C4-2B (cell line): Measurements from ENCODE around the gene SLC24A3.

ENCODE experiments used
- CTCF ChIP-seq: fragments of 450-650 bp; conservative IDR thresholded peaks from 2 replicates; pipeline ENCODE4 v1.5.1; 2017; ENCODE audit warnings: mild to moderate bottlenecking
- ZFX ChIP-seq: fragments of 450-650 bp; IDR thresholded peaks from 2 replicates; pipeline ENCODE4 v1.6.1; 2017

- no peak for TF ChIP-seq CTCF
- no peak for TF ChIP-seq ZFX
These were observed 553.5 kb downstream of the SLC24A3 start for GRCh38 chr20:19765913-19766312.
